HG03439 (cell line): ENCODE results near the gene FAF1.
A peak's percentile ranks its signal among the peaks of the same experiment; 100 is the strongest.
"Not testable (repeated sequence)": the region's sequence is repeated elsewhere in the genome, so short reads cannot be mapped to it uniquely, and the experiment has no call there.

ENCODE experiments used
- ATAC-seq: cut with Tn5 transposase; IDR thresholded peaks from one replicate; pipeline ENCODE4 v1.9.1; 2021; ENCODE audit warnings: mild to moderate bottlenecking, moderate library complexity; ENCODE audit not compliant: unreplicated experiment

Gene FAF1

DNA sequence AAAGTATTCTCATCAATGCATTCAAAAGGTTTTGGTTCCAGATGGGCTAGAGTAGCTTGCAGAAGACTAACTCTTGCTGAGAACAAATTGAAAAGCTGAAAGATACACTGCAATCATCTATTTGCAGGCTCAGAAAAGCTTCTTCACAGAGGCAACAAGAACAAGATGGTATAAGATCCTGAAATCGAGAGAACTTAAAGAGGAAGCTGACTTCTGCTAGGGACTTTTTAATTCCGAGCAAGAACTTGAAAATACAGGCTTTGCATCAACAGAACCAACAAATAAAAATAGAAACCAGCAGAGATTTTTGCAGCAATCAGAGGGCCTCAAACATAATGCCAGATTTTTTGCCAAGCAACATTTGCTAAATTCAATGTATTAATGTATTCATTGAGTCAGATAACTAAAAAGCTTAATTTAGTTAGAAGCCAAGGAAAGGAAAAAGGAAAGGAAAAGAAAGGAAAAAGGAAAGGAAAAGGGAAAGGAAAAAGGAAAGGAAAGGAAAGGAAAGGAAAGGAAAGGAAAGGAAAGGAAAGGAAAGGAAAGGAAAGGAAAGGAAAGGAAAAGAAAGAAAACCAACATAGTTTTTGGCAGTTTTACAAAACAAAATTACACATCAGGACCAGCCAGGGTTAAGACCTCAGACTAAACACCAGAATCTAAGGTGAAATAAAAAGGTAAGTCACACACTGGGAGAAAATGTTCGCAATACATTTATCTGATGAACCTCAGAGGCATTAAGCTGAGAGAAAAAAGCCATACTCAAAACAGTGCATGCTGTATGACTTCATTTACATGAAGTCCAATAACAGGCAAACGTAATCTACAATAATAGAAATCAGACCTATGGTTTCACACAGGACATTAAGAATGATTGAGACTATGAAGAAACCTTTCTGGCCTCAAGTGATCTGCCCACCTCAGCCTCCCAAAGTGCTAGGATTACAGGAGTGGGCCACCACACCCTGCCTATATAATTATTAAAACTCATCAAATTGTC is 42.6 kb downstream of the FAF1 start:
- ATAC-seq, result no peak

DNA sequence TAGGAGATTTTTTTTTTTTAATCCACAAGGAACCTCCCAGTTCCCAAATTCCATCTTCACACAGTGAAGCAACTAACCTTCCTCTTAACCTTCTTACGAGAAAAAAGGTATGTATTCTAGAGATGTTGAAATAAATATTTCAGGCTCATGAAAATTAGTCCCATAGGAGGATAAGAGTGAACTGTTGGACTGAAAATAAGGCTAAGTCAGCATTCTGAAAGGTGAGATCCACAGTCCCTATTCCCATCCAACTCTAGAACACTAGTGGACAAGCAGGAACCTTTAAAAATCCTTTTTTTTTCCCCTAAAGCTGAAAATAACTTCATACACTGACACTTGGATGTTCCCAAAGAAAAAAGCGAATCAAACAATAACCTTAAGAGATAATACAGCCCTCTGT is 44.4 kb downstream of the FAF1 start:
- ATAC-seq, result no peak

DNA sequence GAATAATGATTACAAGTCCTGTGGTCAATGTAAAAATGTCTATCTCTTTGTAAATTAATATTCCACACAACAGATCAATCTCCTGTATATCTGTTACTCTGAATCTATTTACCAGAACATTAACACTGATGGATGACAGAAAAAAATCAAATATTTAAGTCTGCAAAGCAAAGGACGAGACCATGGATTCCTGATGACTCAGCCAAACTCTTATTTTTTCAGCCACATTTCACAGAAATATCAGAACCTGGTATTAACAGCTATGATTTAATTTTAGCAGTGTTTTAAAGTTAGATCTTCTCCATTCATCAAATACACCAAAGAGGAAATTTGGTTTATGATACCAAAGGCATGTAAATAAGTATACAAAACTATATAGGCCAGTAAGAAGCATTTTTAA is 46.1 kb downstream of the FAF1 start:
- ATAC-seq, result no peak

DNA sequence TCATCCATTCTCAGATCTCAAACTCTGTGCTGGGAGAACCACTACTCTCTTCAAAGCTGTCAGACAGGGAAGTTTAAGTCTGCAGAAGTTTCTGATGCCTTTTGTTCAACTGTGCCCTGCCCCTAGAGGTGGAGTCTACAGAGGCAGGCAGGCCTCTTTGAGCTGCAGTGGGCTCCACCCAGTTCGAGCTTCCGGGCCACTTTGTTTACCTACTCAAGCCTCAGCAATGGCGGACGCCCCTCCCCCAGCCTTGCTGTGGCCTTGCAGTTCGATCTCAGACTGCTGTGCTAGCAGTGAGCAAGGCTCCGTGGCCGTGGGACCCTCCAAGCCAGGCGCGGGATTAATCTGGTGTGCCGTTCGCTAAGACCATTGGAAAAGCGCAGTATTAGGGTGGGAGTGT is 49.7 kb downstream of the FAF1 start:
- ATAC-seq, result not testable (repeated sequence)

DNA sequence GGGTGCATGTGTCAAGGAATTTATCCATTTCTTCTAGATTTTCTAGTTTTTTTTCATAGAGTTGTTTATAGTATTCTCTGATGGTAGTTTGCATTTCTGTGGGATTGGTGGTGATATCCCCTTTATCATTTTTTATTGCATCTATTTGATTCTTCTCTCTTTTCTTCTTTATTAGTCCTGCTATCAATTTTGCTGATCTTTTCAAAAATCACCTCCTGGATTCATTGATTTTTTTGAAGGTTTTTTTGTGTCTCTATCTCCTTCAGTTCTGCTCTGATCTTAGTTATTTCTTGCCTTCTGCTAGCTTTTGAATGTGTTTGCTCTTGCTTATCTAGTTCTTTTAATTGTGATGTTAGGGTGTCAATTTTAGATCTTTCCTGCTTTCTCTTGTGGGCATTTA is 52.5 kb downstream of the FAF1 start:
- ATAC-seq, result not testable (repeated sequence)

DNA sequence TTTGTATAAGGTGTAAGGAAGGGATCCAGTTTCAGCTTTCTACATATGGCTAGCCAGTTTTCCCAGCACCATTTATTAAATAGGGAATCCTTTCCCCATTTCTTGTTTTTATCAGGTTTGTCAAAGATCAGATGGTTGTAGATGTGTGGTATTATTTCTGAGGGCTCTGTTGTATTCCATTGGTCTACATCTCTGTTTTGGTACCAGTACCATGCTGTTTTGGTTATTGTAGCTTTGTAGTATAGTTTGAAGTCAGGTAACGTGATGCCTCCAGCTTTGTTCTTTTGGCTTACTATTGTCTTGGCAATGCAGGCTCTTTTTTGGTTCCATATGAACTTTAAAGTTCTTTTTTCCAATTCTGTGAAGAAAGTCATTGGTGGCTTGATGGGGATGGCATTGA is 54.0 kb downstream of the FAF1 start:
- ATAC-seq, result not testable (repeated sequence)

DNA sequence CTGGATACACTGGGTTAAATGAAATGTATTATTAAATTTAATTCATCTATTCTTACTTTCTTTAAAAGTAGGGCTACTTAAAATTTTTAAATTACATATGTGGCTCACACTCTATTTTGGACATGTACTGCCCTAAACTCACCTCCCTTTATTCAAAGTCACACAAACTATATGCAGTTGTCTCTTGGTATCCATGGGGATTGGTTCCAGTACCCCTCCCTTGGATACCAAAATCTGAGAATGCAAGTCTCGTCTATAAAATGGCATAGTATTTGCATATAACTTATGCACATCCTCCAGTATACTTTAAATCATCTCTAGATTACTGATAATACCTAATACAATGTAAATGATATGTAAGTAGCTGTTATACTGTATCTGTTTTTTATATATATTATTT is 57.6 kb downstream of the FAF1 start:
- no peak for ATAC-seq

DNA sequence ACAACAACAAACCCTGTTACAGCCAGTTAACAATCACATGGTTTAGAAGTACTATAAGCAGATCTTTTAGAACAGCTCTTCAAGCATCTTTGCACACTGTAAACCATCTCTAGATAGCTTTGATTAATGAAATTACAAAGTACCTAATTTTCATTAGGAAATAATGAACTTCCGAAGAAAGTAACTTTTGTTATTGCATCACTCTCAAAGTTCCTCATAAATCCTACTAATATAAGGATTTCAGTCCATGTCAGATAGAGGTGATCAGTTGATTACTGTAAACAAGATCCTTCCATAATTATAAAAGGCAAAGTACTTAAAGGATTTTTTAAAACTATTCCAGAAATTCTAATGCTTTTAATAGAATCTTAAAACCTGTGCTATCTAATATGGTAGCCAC is 58.2 kb downstream of the FAF1 start:
- ATAC-seq, result no peak

DNA sequence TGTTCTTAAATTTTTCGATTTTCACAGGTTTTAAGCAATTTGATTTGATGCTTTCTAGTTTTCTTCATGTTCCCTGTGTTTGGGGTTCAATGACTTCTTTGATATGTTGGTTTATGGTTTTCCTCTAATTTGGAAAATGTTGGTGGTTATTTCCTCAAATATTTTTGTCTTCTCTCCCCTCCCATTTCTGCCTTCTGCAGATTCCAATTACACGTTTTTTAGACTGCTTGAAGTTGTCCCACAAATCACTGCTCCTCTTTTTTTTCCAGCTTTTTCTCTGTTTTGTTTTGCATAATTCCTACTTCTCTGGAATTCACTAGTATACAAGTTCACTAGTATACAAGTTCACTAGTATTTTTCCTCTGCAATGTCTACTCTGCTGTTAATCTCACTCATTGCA is 61.3 kb downstream of the FAF1 start:
- no peak for ATAC-seq

DNA sequence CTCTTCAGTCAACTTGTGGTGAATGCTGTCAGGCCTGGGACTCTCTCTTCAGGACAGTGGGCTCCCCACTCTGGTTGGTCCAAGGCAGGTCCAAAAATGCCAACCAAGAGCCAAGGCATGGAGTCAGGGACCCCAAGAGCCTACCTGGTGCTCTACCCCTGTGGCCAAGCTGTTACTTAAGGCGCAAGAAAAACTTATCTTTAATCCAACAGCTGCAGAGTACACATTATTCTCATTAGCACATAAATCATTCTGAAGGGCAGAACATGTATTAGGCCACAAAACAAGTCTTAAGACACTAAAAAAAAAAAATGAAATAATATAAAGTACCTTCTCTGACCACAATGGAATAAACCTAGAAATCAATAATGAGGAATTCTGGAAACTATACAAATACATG is 65.7 kb downstream of the FAF1 start:
- ATAC-seq, result no peak

DNA sequence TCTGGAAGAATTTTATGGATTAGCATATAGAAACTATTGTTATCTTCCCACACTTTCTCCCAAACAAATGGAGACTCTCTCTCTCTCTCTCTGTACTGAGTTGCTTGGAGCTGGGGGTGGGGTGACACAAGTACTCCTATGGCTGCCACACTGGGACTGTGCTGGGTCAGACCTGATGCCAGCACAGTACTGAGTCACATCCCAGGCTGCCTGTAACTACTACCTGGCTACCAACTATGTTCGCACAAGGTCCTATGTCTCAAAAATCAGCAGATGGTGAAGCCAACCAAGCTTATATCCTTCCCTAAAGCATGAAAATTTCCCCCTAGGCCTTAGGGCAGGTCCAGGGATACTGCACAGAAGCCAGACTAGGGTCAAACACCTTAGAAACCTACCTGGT is 66.6 kb downstream of the FAF1 start:
- ATAC-seq, result no peak

DNA sequence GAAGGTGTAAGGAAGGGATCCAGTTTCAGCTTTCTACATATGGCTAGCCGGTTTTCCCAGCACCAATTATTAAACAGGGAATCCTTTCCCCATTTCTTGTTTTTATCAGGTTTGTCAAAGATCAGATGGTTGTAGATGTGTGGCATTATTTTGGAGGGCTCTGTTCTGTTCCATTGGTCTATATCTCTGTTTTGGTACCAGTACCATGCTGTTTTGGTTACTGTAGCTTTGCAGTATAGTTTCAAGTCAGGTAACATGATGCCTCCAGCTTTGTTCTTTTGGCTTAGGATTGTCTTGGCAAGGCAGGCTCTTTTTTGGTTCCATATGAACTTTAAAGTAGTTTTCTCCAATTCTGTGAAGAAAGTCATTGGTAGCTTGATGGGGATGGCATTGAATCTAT is 72.5 kb downstream of the FAF1 start:
- ATAC-seq, result not testable (repeated sequence)

DNA sequence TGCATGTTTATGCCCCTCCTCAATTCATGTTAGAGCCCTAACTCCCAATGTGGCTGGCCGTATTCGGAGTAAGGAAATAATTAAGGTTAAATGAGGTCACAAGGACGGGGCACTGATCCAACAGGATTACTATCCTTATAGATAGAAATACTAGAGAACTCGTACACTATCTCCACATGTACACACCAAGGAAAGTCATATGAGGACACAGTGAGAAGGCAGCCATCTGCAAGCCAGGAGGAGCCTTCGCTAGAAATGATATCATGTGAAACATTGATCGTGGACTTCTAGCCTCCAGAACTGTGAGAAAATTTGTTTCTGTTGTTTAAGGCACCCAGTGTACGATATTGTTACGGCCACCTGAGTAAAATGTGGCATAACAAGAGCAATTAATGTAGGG is 79.7 kb downstream of the FAF1 start:
- ATAC-seq, result no peak

DNA sequence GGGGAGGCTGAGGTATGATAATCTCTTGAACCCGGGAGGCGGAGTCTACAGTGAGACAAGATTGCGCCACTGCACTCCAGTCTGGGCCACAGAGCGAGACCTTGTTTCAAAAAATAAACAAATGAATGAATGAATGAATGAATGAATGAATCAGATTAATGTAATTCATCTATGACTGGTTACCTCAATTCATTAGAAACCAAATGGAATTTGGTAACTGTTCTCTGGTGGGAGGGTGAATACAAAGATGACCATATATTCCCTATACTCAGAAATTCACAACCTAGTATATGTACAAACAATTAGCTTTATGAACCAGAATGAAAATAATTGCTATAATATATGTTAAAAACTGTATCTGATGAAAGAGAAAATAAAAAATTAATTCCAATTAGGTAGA is 80.9 kb downstream of the FAF1 start:
- no peak for ATAC-seq

DNA sequence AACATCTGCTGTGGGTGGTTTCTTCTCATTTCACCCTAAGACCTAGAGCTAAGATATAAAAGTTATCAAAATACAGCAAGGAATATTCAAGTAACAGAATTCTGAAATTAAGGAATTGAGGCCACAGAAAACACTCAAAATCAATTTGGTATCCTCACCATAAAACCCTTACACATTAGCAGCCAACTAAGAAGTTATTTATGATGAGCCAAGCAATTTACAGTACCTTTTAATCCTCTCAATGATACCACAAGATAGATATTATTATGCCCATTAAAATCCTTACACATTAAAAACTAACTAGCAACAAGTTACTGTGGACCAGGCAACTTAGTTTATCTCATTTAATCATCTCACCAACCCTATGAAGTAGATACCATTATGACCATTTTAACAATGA is 81.6 kb downstream of the FAF1 start:
- no peak for ATAC-seq

DNA sequence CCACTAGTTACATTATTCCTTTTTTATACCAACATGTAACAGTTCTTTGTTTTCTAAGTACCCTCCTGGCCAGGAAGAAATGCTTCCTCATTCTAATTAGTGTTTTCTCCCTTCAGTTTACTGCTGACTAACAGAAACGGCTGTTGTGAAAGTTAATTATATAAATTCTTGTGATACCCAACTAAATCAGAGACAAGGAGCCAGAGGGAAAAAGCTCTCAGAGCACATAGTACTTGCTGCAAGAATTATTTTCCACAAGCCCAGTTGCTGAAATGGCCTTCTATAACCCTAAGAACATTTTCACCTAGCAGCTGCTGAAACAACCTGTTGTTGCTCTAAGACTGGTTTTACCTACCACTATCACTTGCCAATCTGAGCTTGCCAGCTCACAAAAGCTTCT is 82.4 kb downstream of the FAF1 start:
- no peak for ATAC-seq

DNA sequence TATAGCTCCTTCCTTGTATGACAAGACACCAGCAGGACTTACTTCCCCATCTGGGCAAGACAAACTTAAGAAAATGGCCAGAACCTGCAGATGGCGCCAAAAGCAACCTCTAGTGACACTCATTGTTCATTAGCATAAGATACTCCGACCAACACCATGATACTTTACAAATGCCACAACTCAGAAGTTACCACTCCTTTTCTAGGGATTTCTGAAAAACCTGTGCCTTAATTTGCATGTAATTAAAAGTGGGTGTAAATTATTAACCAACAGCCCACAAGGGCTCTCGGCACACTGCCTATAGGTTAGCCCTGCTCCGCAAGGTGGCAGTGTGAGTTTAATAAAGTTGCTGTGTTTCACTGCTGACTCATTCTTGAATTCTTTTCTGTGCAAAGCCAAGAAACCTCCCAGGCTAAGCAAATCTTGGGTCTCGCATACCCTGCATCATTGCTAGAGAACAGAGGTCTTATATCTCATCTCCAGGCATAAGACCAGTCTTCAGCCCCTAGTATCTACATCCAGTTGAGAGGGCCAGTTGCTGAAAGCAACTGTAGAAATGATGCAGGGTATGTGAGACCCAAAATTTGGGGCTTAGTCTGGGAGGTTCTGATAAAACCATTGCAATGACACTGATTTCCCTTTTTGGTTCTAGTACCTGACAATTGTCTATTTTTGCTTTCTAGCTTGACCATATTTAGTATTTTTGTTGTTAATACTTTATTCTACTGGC is 86.4 kb downstream of the FAF1 start:
- ATAC-seq, result peak; percentile 92

DNA sequence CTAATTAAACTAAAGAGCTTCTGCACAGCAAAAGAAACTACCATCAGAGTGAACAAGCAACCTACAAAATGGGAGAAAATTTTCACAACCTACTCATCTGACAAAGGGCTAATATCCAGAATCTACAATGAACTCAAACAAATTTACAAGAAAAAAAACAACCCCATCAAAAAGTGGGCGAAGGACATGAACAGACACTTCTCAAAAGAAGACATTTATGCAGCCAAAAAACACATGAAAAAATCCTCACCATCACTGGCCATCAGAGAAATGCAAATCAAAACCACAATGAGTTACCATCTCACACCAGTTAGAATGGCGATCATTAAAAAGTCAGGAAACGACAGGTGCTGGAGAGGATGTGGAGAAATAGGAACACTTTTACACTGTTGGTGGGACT is 95.2 kb downstream of the FAF1 start:
- not testable (repeated sequence) for ATAC-seq

DNA sequence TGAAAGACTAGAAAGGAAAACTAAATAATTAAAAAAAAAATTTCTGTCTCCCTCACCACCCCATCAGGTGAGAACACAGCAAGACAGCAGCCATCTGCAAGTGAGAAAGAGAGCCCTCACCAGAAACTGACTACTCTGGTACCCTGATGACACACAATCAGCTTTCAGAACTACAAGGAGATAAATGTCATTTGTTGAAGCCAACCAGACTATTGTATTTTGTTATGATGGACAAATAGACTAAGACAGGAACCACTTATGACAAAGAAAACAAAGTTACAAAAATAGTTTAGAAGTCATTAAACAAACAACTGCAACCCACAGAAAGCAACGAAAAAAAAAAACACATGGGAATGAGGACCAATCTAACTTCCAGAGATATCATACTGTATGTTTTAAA is 98.3 kb downstream of the FAF1 start:
- ATAC-seq, result no peak

DNA sequence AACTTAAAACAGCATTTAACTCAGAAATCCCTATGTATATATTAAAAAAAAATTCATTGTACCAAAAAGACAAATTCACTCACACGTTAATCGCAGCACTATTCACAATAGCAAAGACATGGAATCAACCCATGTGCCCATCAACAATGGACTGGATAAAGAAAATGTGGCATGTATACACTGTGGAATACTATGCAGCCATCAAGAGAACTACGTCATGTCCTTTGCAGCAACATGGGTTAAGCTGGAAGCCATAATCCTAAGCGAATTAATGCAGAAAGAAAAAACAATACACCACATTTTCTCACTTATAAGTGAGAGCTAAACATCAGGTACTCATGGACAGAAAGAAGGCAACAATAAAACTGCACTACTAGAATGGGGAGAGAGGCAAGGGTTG is 99.4 kb downstream of the FAF1 start:
- no peak for ATAC-seq

DNA sequence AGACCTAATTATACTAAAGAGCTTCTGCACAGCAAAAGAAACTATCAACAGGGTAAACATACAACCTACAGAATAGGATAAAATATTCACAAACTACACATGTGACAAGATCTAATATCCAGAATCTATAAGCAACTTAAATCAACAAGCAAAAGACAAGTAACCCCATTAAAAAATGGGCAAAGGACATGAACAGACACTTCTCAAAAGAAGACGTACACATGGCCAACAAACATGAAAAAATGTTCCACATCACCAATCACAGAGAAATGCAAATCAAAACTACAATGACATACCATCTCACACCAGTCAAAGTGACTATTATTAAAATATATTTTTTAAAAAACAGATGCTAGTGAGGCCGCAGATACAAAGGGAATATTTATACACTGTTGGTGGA is 99.8 kb downstream of the FAF1 start:
- ATAC-seq, result no peak

DNA sequence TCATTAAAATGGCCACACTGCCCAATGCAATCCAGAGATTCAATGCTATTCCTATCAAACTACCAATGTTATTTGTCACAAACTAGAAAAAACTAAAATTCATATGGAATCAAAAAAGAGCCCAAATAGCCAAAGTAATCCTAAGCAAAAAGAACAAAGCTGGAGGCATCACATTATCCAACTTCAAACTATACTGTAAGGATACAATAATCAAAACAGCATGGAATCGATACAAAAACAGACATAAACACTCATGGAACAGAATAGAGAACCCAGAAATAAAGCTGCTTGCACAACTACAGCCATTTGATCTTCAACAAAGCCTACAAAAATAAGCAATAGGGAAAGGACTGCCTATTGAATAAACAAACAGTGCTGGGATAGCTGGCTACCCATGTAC is 100.4 kb downstream of the FAF1 start:
- ATAC-seq, result no peak
